GM23338 (cell line): ENCODE results near the gene AMBRA1. TPM values are rescaled to one million over a fixed set of nuclear protein-coding genes. Genes with fewer than 3 reads are reported as not detected.

ENCODE experiments used
- ATAC-seq: fragments of 200-7000 bp; cut with Tn5 transposase; 3 replicates; pipeline ENCODE4 v1.9.1; 2020
- DNase-seq: peaks from one replicate; pipeline ENCODE4 v3.0.0-alpha.2; 2015; ENCODE audit warnings: low spot score
- H2AFZ ChIP-seq: fragments of 200-600 bp; sonication (generic); 2 replicates; pipeline ENCODE4 v1.8.0; 2016; ENCODE audit warnings: antibody characterized with exemption, mild to moderate bottlenecking, moderate library complexity
- H3F3A ChIP-seq: fragments of 200-600 bp; sonication (generic); replicated peaks from 2 replicates; pipeline ENCODE4 v1.8.0; 2017; ENCODE audit warnings: antibody characterized with exemption, mixed run types, low read depth
- H3K27ac ChIP-seq: fragments of 200-600 bp; sonication (generic); 2 replicates; pipeline ENCODE4 v1.6.1; 2016; ENCODE audit warnings: low read depth
- H3K27me3 ChIP-seq: fragments of 200-600 bp; sonication (generic); 2 replicates; pipeline ENCODE4 v1.8.0; 2016; ENCODE audit warnings: mild to moderate bottlenecking, mixed run types, moderate library complexity; ENCODE audit not compliant: insufficient read depth
- H3K36me3 ChIP-seq: fragments of 200-600 bp; sonication (generic); 2 replicates; pipeline ENCODE4 v1.8.0; 2016; ENCODE audit warnings: mild to moderate bottlenecking; ENCODE audit not compliant: insufficient read depth
- H3K4me1 ChIP-seq: fragments of 200-600 bp; sonication (generic); 2 replicates; pipeline ENCODE4 v1.8.0; 2016; ENCODE audit warnings: mild to moderate bottlenecking, moderate library complexity; ENCODE audit not compliant: insufficient read depth
- H3K4me2 ChIP-seq: fragments of 200-600 bp; sonication (generic); 2 replicates; pipeline ENCODE4 v1.7.1; 2017; ENCODE audit warnings: mixed run types
- H3K4me3 ChIP-seq: fragments of 200-600 bp; sonication (generic); 2 replicates; pipeline ENCODE4 v1.6.1; 2016; ENCODE audit warnings: mixed run types
- H3K79me2 ChIP-seq: fragments of 200-600 bp; sonication (generic); replicated peaks from 2 replicates; pipeline ENCODE4 v1.8.0; 2017; ENCODE audit warnings: mild to moderate bottlenecking; ENCODE audit not compliant: insufficient read depth
- H3K9me2 ChIP-seq: fragments of 200-600 bp; sonication (generic); 2 replicates; pipeline ENCODE4 v1.8.0; 2017; ENCODE audit not compliant: insufficient read depth
- H4K20me1 ChIP-seq: fragments of 200-600 bp; sonication (generic); replicated peaks from 2 replicates; pipeline ENCODE4 v1.8.0; 2017; ENCODE audit warnings: mild to moderate bottlenecking; ENCODE audit not compliant: insufficient read depth
- H3K27ac Mint-ChIP-seq: 2 replicates; pipeline ENCODE4 v1.8.0; 2020; ENCODE audit warnings: inconsistent platforms, mild to moderate bottlenecking, moderate library complexity, mixed read lengths
- H3K27me3 Mint-ChIP-seq: 3 replicates; pipeline ENCODE4 v1.8.0; 2022; ENCODE audit warnings: low read depth, mild to moderate bottlenecking, moderate library complexity, mixed read lengths, inconsistent platforms; ENCODE audit not compliant: insufficient read depth, poor library complexity
- H3K36me3 Mint-ChIP-seq: 3 replicates; pipeline ENCODE4 v1.8.0; 2021; ENCODE audit warnings: low read depth, mild to moderate bottlenecking, inconsistent platforms, moderate library complexity, mixed read lengths
- H3K4me1 Mint-ChIP-seq: 3 replicates; pipeline ENCODE4 v1.8.0; 2020; ENCODE audit warnings: mild to moderate bottlenecking, inconsistent platforms, mixed read lengths
- H3K4me3 Mint-ChIP-seq: 3 replicates; pipeline ENCODE4 v1.8.0; 2021; ENCODE audit warnings: moderate library complexity, mild to moderate bottlenecking, inconsistent platforms, mixed read lengths
- H3K9me3 Mint-ChIP-seq: 3 replicates; pipeline ENCODE4 v1.8.0; 2020; ENCODE audit warnings: moderate library complexity, mild to moderate bottlenecking, inconsistent platforms, mixed read lengths
- CTCF ChIP-seq, 2 experiments: fragments of 200-600 bp in 1 of 2; sonication (generic) in 1 of 2; conservative IDR thresholded peaks; 2 replicates each; pipeline versions ENCODE4 v1.5.1 to v1.6.1; 2016 to 2017; ENCODE audit warnings: antibody characterized with exemption in 2 of 2, low read depth in 2 of 2, mild to moderate bottlenecking in 2 of 2, moderate library complexity in 1 of 2
- EZH2 ChIP-seq: fragments of 200-600 bp; sonication (generic); IDR thresholded peaks from one replicate; pipeline ENCODE4 v1.8.0; 2017; ENCODE audit warnings: antibody characterized with exemption, mild to moderate bottlenecking, low read depth; ENCODE audit not compliant: unreplicated experiment
- EZH2phosphoT487 ChIP-seq: fragments of 200-600 bp; sonication (generic); IDR thresholded peaks from one replicate; pipeline ENCODE4 v1.8.1; 2018; ENCODE audit warnings: antibody characterized with exemption; ENCODE audit not compliant: unreplicated experiment
- JUNB ChIP-seq: IDR thresholded peaks from one replicate; pipeline ENCODE4 v1.6.1; 2016; ENCODE audit warnings: antibody characterized with exemption; ENCODE audit not compliant: unreplicated experiment
- NANOG ChIP-seq: IDR thresholded peaks from 2 replicates; pipeline ENCODE4 v1.6.1; 2016; ENCODE audit warnings: antibody characterized with exemption, borderline replicate concordance
- ZNF114 ChIP-seq: fragments of 250-450 bp; sonication (Bioruptor Pico); IDR thresholded peaks from 2 replicates; pipeline ENCODE4 v1.5.0; 2020; ENCODE audit warnings: mild to moderate bottlenecking, moderate library complexity
- ZNF331 ChIP-seq: fragments of 250-450 bp; sonication (Bioruptor Pico); IDR thresholded peaks from 2 replicates; pipeline ENCODE4 v1.5.0; 2020; ENCODE audit warnings: low read depth, mild to moderate bottlenecking, moderate library complexity
- polyA plus RNA-seq: library from polyadenylated mRNA; unstranded; fragments of >200 nt; fragmentation: Nextera tagmentation; extraction: Ambion mirVana; gene quantifications from 2 replicates; pipeline ENCODE4 v1.2.1, GENCODE V29; 2016
- total RNA-seq: library from RNA; depleted of rRNA; stranded (reverse); fragments of >200 nt; shearing (Covaris generic); gene quantifications from 2 replicates; pipeline ENCODE4 v1.2.3, GENCODE V29; 2014
- TF ChIP-seq, protein P1 (sequence below): IDR thresholded peaks from one replicate; pipeline ENCODE4 v1.6.1; 2018; ENCODE audit warnings: antibody characterized with exemption; ENCODE audit not compliant: unreplicated experiment
- TF ChIP-seq, protein P2 (sequence below): IDR thresholded peaks from 2 replicates; pipeline ENCODE4 v1.6.1; 2016; ENCODE audit warnings: antibody characterized with exemption

AMBRA1 gene
- total and polyA plus RNA-seq, 2 experiments from 2014 or later, result 8.3 to 34.8 TPM

DNA sequence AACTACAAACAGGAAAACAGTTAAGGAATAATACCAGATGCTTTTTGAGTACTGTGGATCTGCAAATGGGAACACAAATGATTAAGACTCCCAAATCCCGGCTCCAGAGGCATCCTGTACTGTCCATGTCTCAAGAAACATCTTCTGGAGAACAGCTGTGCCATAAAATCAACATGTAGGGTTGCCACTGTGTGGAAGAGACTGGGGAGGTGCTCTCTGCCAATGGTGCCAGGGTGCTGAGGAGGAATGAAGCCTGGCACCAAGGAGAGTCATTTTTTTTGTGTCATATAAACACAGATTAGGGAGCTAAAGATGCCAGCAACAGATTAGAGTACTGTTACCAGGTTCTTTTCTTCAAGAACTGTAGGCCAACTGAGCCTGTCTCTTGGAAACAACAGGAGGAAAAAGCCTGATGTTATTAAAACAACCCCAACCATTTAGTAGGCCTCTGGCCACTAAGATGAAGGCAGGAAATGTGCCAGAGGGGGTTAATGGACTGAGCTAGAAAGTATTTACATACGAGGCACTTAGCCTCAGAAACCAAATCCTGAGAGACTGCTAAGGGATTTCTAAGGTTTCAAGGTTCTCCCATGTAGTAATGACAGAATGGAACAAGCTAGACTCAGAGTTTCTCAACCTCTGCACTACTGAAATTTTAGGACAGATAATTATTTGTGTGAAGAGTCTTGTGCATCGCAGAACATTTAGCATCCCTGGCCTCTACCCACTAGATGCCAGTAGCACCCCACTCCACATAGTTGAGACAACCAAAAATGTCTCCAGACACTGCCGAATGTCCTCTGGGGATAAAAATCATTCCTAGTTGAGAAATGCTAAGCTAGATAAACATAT lies 147.7 kb downstream of the AMBRA1 start:
- no peak for TF ChIP-seq ZNF331 (CRISPR knock-in tag)
- TF ChIP-seq NANOG, result peak; percentile 40; the same call in 1 of the 2 replicates
- TF ChIP-seq CTCF (conservative IDR thresholded peaks at IDR 0.05; ENCODE audit: low read depth in 2 of 2), result peak; percentile 22 to 36; a peak in 3 of 4 replicates
- no peak for TF ChIP-seq EZH2
- Histone ChIP-seq H3K4me2 (peak overlapping the region; percentile 37; the same call in 1 of the 2 replicates), H2AFZ (no peak overlapping the region), H3K79me2 (peaks cover 16% of the 10 kb centered on the region; the same call in 1 of the 2 replicates), H3K36me3 (no peaks in the 10 kb centered on the region), H4K20me1 (peaks cover 10% of the 10 kb centered on the region; the same call in 1 of the 2 replicates), H3K4me1 (peaks cover 11% of the 10 kb centered on the region), H3K27ac (no peak overlapping the region), H3F3A (0 out of 2 replicates have a peak, but pooled peaks cover 3% of the 10 kb centered on the region), H3K9me2 (no peaks in the 10 kb centered on the region), H3K4me3 (no peak overlapping the region), H3K27me3 (no peaks in the 10 kb centered on the region)
- Mint-ChIP-seq H3K4me3 (no peak overlapping the region; the same call in 2 of the 3 replicates), H3K27ac (peak overlapping the region; percentile 6; the same call in 1 of the 2 replicates), H3K4me1 (peaks cover 27% of the 10 kb centered on the region), H3K36me3 (peaks cover 14% of the 10 kb centered on the region), H3K27me3 (peaks cover 4% of the 10 kb centered on the region), H3K9me3 (no peaks in the 10 kb centered on the region)
- ATAC-seq (peak; percentile 68), DNase-seq (peak; percentile 64)

DNA sequence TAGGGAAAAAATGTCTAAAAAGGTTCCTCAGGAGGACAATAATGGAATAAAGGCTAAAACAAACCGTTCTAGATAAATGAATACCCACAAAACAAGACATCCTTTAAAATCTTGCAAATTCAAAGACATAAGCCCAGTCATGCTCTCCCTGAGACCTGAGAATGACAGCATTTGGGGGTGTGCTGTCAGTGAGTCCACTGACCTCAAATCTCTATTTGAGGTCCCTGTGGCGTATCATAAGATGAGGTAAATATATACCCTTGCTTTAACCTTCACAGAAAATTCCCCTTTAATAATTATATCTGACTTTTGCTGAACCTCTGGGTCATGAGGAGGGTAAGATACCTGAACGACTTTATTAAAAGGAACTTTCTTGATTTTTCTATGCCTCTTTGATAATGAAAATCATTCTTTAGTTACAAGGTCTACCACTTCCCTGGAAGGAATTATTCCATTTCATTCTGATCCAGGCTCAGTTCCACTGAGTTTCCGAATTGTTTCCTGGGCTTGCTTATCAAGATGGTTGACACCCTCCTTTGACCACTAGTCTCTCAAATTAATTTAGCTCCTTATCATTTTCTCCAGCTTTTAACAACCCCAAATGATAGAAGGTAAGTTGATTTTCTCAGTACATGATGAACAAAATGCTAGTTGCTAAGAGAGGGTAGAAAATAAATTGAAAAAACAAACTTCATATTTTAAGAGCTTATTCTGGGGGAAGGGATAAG lies 148.5 kb downstream of the AMBRA1 start:
- ATAC-seq, result no peak
- H3K36me3 Mint-ChIP-seq, result peaks cover 18% of the 10 kb centered on the region
- TF ChIP-seq JUNB, result no peak
- TF ChIP-seq EZH2, result no peak
- no peak for TF ChIP-seq EZH2phosphoT487
- TF ChIP-seq, protein P1, sequence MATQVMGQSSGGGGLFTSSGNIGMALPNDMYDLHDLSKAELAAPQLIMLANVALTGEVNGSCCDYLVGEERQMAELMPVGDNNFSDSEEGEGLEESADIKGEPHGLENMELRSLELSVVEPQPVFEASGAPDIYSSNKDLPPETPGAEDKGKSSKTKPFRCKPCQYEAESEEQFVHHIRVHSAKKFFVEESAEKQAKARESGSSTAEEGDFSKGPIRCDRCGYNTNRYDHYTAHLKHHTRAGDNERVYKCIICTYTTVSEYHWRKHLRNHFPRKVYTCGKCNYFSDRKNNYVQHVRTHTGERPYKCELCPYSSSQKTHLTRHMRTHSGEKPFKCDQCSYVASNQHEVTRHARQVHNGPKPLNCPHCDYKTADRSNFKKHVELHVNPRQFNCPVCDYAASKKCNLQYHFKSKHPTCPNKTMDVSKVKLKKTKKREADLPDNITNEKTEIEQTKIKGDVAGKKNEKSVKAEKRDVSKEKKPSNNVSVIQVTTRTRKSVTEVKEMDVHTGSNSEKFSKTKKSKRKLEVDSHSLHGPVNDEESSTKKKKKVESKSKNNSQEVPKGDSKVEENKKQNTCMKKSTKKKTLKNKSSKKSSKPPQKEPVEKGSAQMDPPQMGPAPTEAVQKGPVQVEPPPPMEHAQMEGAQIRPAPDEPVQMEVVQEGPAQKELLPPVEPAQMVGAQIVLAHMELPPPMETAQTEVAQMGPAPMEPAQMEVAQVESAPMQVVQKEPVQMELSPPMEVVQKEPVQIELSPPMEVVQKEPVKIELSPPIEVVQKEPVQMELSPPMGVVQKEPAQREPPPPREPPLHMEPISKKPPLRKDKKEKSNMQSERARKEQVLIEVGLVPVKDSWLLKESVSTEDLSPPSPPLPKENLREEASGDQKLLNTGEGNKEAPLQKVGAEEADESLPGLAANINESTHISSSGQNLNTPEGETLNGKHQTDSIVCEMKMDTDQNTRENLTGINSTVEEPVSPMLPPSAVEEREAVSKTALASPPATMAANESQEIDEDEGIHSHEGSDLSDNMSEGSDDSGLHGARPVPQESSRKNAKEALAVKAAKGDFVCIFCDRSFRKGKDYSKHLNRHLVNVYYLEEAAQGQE, result no peak
- TF ChIP-seq, protein P2, sequence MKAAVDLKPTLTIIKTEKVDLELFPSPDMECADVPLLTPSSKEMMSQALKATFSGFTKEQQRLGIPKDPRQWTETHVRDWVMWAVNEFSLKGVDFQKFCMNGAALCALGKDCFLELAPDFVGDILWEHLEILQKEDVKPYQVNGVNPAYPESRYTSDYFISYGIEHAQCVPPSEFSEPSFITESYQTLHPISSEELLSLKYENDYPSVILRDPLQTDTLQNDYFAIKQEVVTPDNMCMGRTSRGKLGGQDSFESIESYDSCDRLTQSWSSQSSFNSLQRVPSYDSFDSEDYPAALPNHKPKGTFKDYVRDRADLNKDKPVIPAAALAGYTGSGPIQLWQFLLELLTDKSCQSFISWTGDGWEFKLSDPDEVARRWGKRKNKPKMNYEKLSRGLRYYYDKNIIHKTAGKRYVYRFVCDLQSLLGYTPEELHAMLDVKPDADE, result no peak
- no peak for TF ChIP-seq ZNF114 (CRISPR knock-in tag)
- Histone ChIP-seq H3K4me1 (peaks cover 11% of the 10 kb centered on the region), H3K9me2 (no peaks in the 10 kb centered on the region), H3K4me3 (no peak overlapping the region), H3K27me3 (no peaks in the 10 kb centered on the region), H2AFZ (no peak overlapping the region), H4K20me1 (peaks cover 10% of the 10 kb centered on the region; the same call in 1 of the 2 replicates), H3K36me3 (no peaks in the 10 kb centered on the region), H3F3A (0 out of 2 replicates have a peak, but pooled peaks cover 3% of the 10 kb centered on the region), H3K79me2 (peaks cover 16% of the 10 kb centered on the region; the same call in 1 of the 2 replicates), H3K27ac (no peak overlapping the region), H3K4me2 (no peak overlapping the region)
- H3K27me3 Mint-ChIP-seq, result peaks cover 4% of the 10 kb centered on the region
- H3K27ac Mint-ChIP-seq, result peak overlapping the region; percentile 1; the same call in 1 of the 2 replicates
- DNase-seq, result no peak
- no peaks in the 10 kb centered on the region for H3K9me3 Mint-ChIP-seq
- no peak overlapping the region; the same call in 2 of the 3 replicates for H3K4me3 Mint-ChIP-seq
- H3K4me1 Mint-ChIP-seq, result peaks cover 23% of the 10 kb centered on the region
